H1 (cell line): ENCODE data around the gene MANBA. TPM values are rescaled to one million over a fixed set of nuclear protein-coding genes. Genes with fewer than 3 reads are reported as not detected.

Experiments
- CTCF ChIA-PET: fragments of 300-600 bp; sonication (Branson Sonifier 250); formaldehyde crosslinking; loops from one replicate; lab custom pipeline; 2021; ENCODE audit not compliant: partially characterized antibody; lab: Charles Lee
- POLR2A ChIA-PET: fragments of 300-600 bp; sonication (Branson Sonifier 250); formaldehyde crosslinking; loops from one replicate; lab custom pipeline; 2021; ENCODE audit warnings: inconsistent platforms; ENCODE audit not compliant: partially characterized antibody; lab: Charles Lee
- DNase-seq, 2 experiments: peaks; one replicate each; pipeline versions ENCODE4 v3.0.0 to v3.0.0-alpha.2; 2010 to 2022; ENCODE audit warnings: low spot score in 2 of 2, low read depth in 1 of 2, mixed read lengths in 1 of 2
- FAIRE-seq: peaks from 2 replicates; lab custom pipeline; 2011; peaks lifted over from hg19 to GRCh38; lab: Jason Lieb, UNC
- H2AFZ ChIP-seq: 2 replicates; pipeline ENCODE4 v1.8.1; 2012; ENCODE audit warnings: low read length, inconsistent platforms
- H2AK5ac ChIP-seq: 2 replicates; pipeline ENCODE4 v1.6.1; 2013; ENCODE audit warnings: low read depth, low read length
- H2BK120ac ChIP-seq: replicated peaks from 2 replicates; pipeline ENCODE3; 2013; ENCODE audit warnings: low read depth, low read length, inconsistent platforms
- H2BK12ac ChIP-seq: 2 replicates; pipeline ENCODE4 v1.6.1; 2013; ENCODE audit warnings: low read depth, low read length
- H2BK15ac ChIP-seq: 2 replicates; pipeline ENCODE4 v1.6.1; 2013; ENCODE audit warnings: low read length
- H2BK20ac ChIP-seq: 2 replicates; pipeline ENCODE4 v1.6.1; 2013; ENCODE audit warnings: low read length
- H2BK5ac ChIP-seq: 2 replicates; pipeline ENCODE4 v1.6.1; 2013; ENCODE audit warnings: low read depth, low read length
- H3K14ac ChIP-seq: 2 replicates; pipeline ENCODE4 v1.6.1; 2013; ENCODE audit warnings: inconsistent platforms; ENCODE audit not compliant: insufficient read length
- H3K18ac ChIP-seq: 2 replicates; pipeline ENCODE4 v1.6.1; 2013; ENCODE audit warnings: low read length; ENCODE audit errors: extremely low read depth
- H3K23ac ChIP-seq: 2 replicates; pipeline ENCODE4 v1.6.1; 2013; ENCODE audit warnings: inconsistent platforms; ENCODE audit not compliant: insufficient read length
- H3K23me2 ChIP-seq: 2 replicates; pipeline ENCODE4 v1.6.1; 2013; ENCODE audit warnings: low read depth, low read length
- H3K27ac ChIP-seq: 2 replicates; pipeline ENCODE4 v1.6.1; 2011; ENCODE audit warnings: low read depth, low read length, inconsistent platforms
- H3K27me3 ChIP-seq, 4 experiments: replicated peaks in 1 of 4; 1 replicate in 1 of 4; 2 replicates in 3 of 4; pipeline versions ENCODE4 v1.6.1 to v1.8.1; 2011 to 2013; ENCODE audit warnings: low read length in 3 of 4, mild to moderate bottlenecking in 3 of 4, inconsistent platforms in 2 of 4, mixed read lengths in 2 of 4, moderate library complexity in 1 of 4; ENCODE audit not compliant: control insufficient read depth in 3 of 4, insufficient read depth in 3 of 4; ENCODE audit errors: extremely low read depth in 1 of 4
- H3K36me3 ChIP-seq, 4 experiments: 2 replicates each; pipeline versions ENCODE4 v1.6.1 to v1.8.1; 2011 to 2013; ENCODE audit warnings: mild to moderate bottlenecking in 4 of 4, low read length in 3 of 4, moderate library complexity in 2 of 4, control low read depth in 1 of 4, inconsistent platforms in 1 of 4; ENCODE audit not compliant: insufficient read depth in 4 of 4, control insufficient read depth in 2 of 4
- H3K4ac ChIP-seq: replicated peaks from 2 replicates; pipeline ENCODE3; 2013; ENCODE audit warnings: low read length, low read depth, mixed read lengths, inconsistent platforms; ENCODE audit not compliant: insufficient read length
- H3K4me1 ChIP-seq, 4 experiments: replicated peaks in 1 of 4; 1 replicate in 1 of 4; 2 replicates in 3 of 4; pipeline versions ENCODE4 v1.6.1 to v1.8.1; 2011 to 2013; ENCODE audit warnings: low read length in 3 of 4, inconsistent platforms in 2 of 4, mixed read lengths in 1 of 4; ENCODE audit not compliant: insufficient read depth in 4 of 4, control insufficient read depth in 3 of 4
- H3K4me2 ChIP-seq, 2 experiments: 2 replicates each; pipeline versions ENCODE4 v1.6.1 to v1.8.1; 2011 to 2013; ENCODE audit warnings: low read depth in 2 of 2, low read length in 2 of 2, control low read depth in 1 of 2, inconsistent platforms in 1 of 2, mild to moderate bottlenecking in 1 of 2; ENCODE audit not compliant: insufficient read depth in 1 of 2
- H3K4me3 ChIP-seq, 4 experiments: fragments of 200-600, 300-600 bp in 1 of 4; sonication (generic), shearing (Covaris generic), sonication (Bioruptor Twin) in 1 of 4; 2 replicates each; pipeline versions ENCODE4 v1.5.1 to v1.8.1; 2011 to 2016; ENCODE audit warnings: low read length in 4 of 4, low read depth in 3 of 4, control low read depth in 2 of 4, inconsistent platforms in 2 of 4, mild to moderate bottlenecking in 2 of 4, mixed read lengths in 1 of 4, moderate library complexity in 1 of 4; ENCODE audit not compliant: insufficient read depth in 2 of 4; ENCODE audit errors: extremely low read depth in 1 of 4
- H3K56ac ChIP-seq: replicated peaks from 2 replicates; pipeline ENCODE3; 2013; ENCODE audit warnings: low read depth, mild to moderate bottlenecking, mixed read lengths, low read length, inconsistent platforms; ENCODE audit not compliant: insufficient read length
- H3K79me1 ChIP-seq: 2 replicates; pipeline ENCODE4 v1.6.1; 2013; ENCODE audit warnings: low read depth, low read length, control low read depth
- H3K79me2 ChIP-seq, 2 experiments: 2 replicates each; pipeline versions ENCODE4 v1.6.1 to v1.8.1; 2012 to 2013; ENCODE audit warnings: low read length in 2 of 2, mild to moderate bottlenecking in 2 of 2, inconsistent platforms in 1 of 2; ENCODE audit not compliant: insufficient read depth in 2 of 2, control insufficient read depth in 1 of 2
- H3K9ac ChIP-seq, 4 experiments: replicated peaks in 1 of 4; 1 replicate in 1 of 4; 2 replicates in 3 of 4; pipeline versions ENCODE4 v1.6.1 to v1.8.1; 2011 to 2013; ENCODE audit warnings: low read depth in 3 of 4, low read length in 3 of 4, control low read depth in 2 of 4, mild to moderate bottlenecking in 2 of 4, moderate library complexity in 2 of 4, inconsistent platforms in 1 of 4; ENCODE audit errors: extremely low read depth in 1 of 4
- H3K9me3 ChIP-seq, 2 experiments: 2 replicates each; pipeline versions ENCODE4 v1.6.1 to v1.8.1; 2012 to 2013; ENCODE audit warnings: mild to moderate bottlenecking in 2 of 2, moderate library complexity in 2 of 2, control low read depth in 1 of 2, inconsistent platforms in 1 of 2, low read depth in 1 of 2, low read length in 1 of 2, mixed read lengths in 1 of 2; ENCODE audit not compliant: insufficient read depth in 2 of 2
- H4K20me1 ChIP-seq, 2 experiments: replicated peaks in 1 of 2; 2 replicates each; pipeline versions ENCODE3 to v1.8.1; 2011 to 2013; ENCODE audit warnings: inconsistent platforms in 2 of 2, low read length in 2 of 2, mild to moderate bottlenecking in 1 of 2; ENCODE audit not compliant: insufficient read depth in 2 of 2, control insufficient read depth in 1 of 2
- H4K5ac ChIP-seq: 2 replicates; pipeline ENCODE4 v1.6.1; 2013; ENCODE audit warnings: low read length, low read depth, mixed read lengths, inconsistent platforms; ENCODE audit not compliant: insufficient read length
- H4K8ac ChIP-seq: 2 replicates; pipeline ENCODE4 v1.8.0; 2013; ENCODE audit warnings: mild to moderate bottlenecking, moderate library complexity, low read length, inconsistent platforms; ENCODE audit not compliant: insufficient read depth; ENCODE audit errors: extremely low read depth
- H4K91ac ChIP-seq: replicated peaks from 2 replicates; pipeline ENCODE3; 2013; ENCODE audit warnings: low read length, mixed read lengths, inconsistent platforms; ENCODE audit not compliant: insufficient read length
- BACH1 ChIP-seq: IDR thresholded peaks from 2 replicates; pipeline ENCODE4 v1.6.1; 2012; ENCODE audit warnings: low read length, improper control_type of control experiment
- CHD1 ChIP-seq: IDR thresholded peaks from 2 replicates; pipeline ENCODE4 v1.6.1; 2012; ENCODE audit warnings: low read depth, low read length, improper control_type of control experiment
- CREB1 ChIP-seq: IDR thresholded peaks from 2 replicates; pipeline ENCODE4 v1.6.1; 2012; ENCODE audit warnings: inconsistent platforms
- EGR1 ChIP-seq: IDR thresholded peaks from 2 replicates; pipeline ENCODE4 v1.6.1; 2011; ENCODE audit warnings: low read depth, low read length, borderline replicate concordance
- KDM1A ChIP-seq: fragments of 200-600, 300-600 bp; sonication (generic); IDR thresholded peaks from 2 replicates; pipeline ENCODE4 v1.7.1; 2016; ENCODE audit warnings: mild to moderate bottlenecking, low read length, borderline replicate concordance
- NANOG ChIP-seq: IDR thresholded peaks from 2 replicates; pipeline ENCODE4 v1.6.1; 2011; ENCODE audit warnings: low read length, low read depth, mild to moderate bottlenecking, inconsistent platforms; ENCODE audit not compliant: insufficient read depth, poor library complexity, severe bottlenecking
- PHF8 ChIP-seq: fragments of 200-600 bp; sonication (generic); conservative IDR thresholded peaks from 2 replicates; pipeline ENCODE4 v1.7.1; 2012; ENCODE audit warnings: low read depth, mild to moderate bottlenecking, inconsistent platforms, low read length, moderate library complexity
- POU5F1 ChIP-seq: IDR thresholded peaks from 2 replicates; pipeline ENCODE4 v1.6.1; 2011; ENCODE audit warnings: low read depth, mild to moderate bottlenecking, low read length, moderate library complexity
- RXRA ChIP-seq: IDR thresholded peaks from 2 replicates; pipeline ENCODE4 v1.6.1; 2011; ENCODE audit warnings: low read depth, mild to moderate bottlenecking, low read length, moderate library complexity; ENCODE audit not compliant: insufficient read depth
- SIRT6 ChIP-seq: IDR thresholded peaks from one replicate; pipeline ENCODE4 v1.7.1; 2012; ENCODE audit warnings: low read length, inconsistent platforms
- SIX5 ChIP-seq: IDR thresholded peaks from 2 replicates; pipeline ENCODE4 v1.6.1; 2011; ENCODE audit warnings: mild to moderate bottlenecking, low read depth, low read length
- WGBS, 2 experiments: shearing (Covaris generic) in 1 of 2; methylation state at CpG; one replicate each; pipeline versions ENCODE4 v1.1.6 to v1.1.7; 2013 to 2015; ENCODE audit warnings: low lambda C conversion rate in 2 of 2, mixed read lengths in 2 of 2, inconsistent platforms in 1 of 2, low coverage in 1 of 2, missing lambda C conversion rate in 1 of 2; ENCODE audit not compliant: insufficient replicate concordance in 2 of 2, insufficient coverage in 1 of 2, insufficient read length in 1 of 2; ENCODE audit errors: extremely low coverage in 1 of 2, missing lambda C conversion rate in 1 of 2; 5-methylcytosine and 5-hydroxymethylcytosine counted together
- polyA plus RNA-seq, 7 experiments: library from polyadenylated mRNA; depleted of rRNA in 3 of 7; stranded (reverse) in 5 of 7; unstranded in 2 of 7; fragments of >200 nt in 5 of 7; fragments of 200-250 nt in 2 of 7; gene quantifications; 1 replicate in 5 of 7; 2 replicates in 1 of 7; 4 replicates in 1 of 7; pipeline versions ENCODE4 v1.2.1 to v1.2.3, GENCODE V29; 2011 to 2013; ENCODE audit warnings: missing spikeins in 2 of 7, mixed read lengths in 2 of 7
- total RNA-seq: library from RNA; stranded (reverse); fragmentation: NEBNext Ultra II Directional; extraction: Animal tissue kit (Norgen Biotek cat#: 25700); gene quantifications from 2 replicates; pipeline ENCODE4 v1.2.1, GENCODE V29; 2021
- TF ChIP-seq, protein P1 (sequence below): IDR thresholded peaks from 2 replicates; pipeline ENCODE4 v1.6.1; 2011; ENCODE audit warnings: low read depth, mild to moderate bottlenecking, low read length; ENCODE audit not compliant: insufficient read depth

The MANBA gene
- total and polyA plus RNA-seq, 2 of the 8 experiments (the other 6 are each of a cell fraction or from before 2014, with no cell fraction given): 22.9 to 27.8 TPM

DNA sequence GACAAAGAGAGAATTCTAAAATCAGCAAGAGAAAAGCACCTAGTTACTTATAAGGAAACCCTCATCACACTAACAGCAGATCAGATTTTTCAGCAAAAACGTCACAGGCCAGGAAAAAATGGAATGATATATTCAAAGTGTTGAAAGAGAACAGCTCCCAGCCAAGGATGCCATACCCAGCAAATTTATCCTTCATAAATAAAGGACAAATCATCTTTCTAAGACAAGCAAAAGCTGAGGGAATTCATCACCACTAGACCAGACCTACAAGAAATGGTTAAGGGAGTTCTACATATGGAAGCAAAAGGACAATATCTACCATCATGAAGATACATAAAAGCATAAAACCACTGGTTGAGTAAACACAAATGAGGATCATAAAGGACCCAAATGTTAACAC lies 53.6 kb downstream of the MANBA start:
- CTCF ChIA-PET: interaction anchor here (0.9 to 1.4 kb wide), 3 partner anchors 8 to 24 kb away, joined by 3 to 5 read pairs (median 4); no protein-coding TSS in a partner anchor

More for the DNA sequence above, 53.6 kb downstream of the MANBA start:
- H2BK12ac ChIP-seq: no peak overlapping the region
- H4K91ac ChIP-seq: no peak overlapping the region
- no peak overlapping the region for H2AK5ac ChIP-seq
- POLR2A ChIA-PET: no interaction called here
- no peak overlapping the region for H3K18ac ChIP-seq
- no peak overlapping the region; a peak in 1 of 7 replicates for H3K9ac ChIP-seq
- no peaks in the 10 kb centered on the region for H3K27me3 ChIP-seq
- H2AFZ ChIP-seq: no peak overlapping the region
- H3K14ac ChIP-seq: no peak overlapping the region
- no peak overlapping the region for H3K4ac ChIP-seq
- no peak overlapping the region for H3K23ac ChIP-seq
- no peaks in the 10 kb centered on the region for H3K9me3 ChIP-seq
- H3K79me2 ChIP-seq: no peaks in the 10 kb centered on the region
- 0 out of 2 replicates have a peak, but pooled peaks cover 3% of the 10 kb centered on the region for H3K79me1 ChIP-seq
- H4K8ac ChIP-seq: no peak overlapping the region
- no peaks in the 10 kb centered on the region for H3K4me1 ChIP-seq
- H2BK15ac ChIP-seq: no peak overlapping the region
- no peak overlapping the region for H2BK20ac ChIP-seq
- no peak overlapping the region for H2BK120ac ChIP-seq
- TF ChIP-seq EGR1 (no peak), BACH1 (no peak), SIRT6 (no peak), SIX5 (no peak), CHD1 (no peak), KDM1A (no peak), NANOG (no peak), PHF8 (no peak), RXRA (no peak), POU5F1 (no peak), CREB1 (no peak)
- TF ChIP-seq, protein P1, sequence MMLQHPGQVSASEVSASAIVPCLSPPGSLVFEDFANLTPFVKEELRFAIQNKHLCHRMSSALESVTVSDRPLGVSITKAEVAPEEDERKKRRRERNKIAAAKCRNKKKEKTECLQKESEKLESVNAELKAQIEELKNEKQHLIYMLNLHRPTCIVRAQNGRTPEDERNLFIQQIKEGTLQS: no peak
- no peak overlapping the region for H3K56ac ChIP-seq
- H4K20me1 ChIP-seq: peaks cover 1% of the 10 kb centered on the region in 2 experiments
- no peak overlapping the region for H3K4me3 ChIP-seq
- no peak overlapping the region for H3K4me2 ChIP-seq
- H4K5ac ChIP-seq: no peak overlapping the region
- no peak for FAIRE-seq
- H3K23me2 ChIP-seq: no peaks in the 10 kb centered on the region
- DNase-seq: no peak
- no peaks in the 10 kb centered on the region for H3K36me3 ChIP-seq
- no peak overlapping the region for H2BK5ac ChIP-seq
- 84% methylated on average over 1 of the region's 1 CpG; no CpG with 5 or more reads in 1 of the 2 experiments for WGBS, 2 experiments
- H3K27ac ChIP-seq: no peak overlapping the region
